GM18870 (cell line): Measurements from ENCODE around the gene RARB.

ENCODE experiments used
- ATAC-seq: cut with Tn5 transposase; IDR thresholded peaks from one replicate; pipeline ENCODE4 v1.9.1; 2021; ENCODE audit warnings: moderate library complexity; ENCODE audit not compliant: unreplicated experiment

The RARB gene

GRCh38 chr3:25542492-25543039, 114.5 kb downstream of the RARB start:
- ATAC-seq: no peak

- ATAC-seq: no peak
Observed at GRCh38 chr3:25547103-25547502, 119.0 kb downstream of the RARB start.

- no peak for ATAC-seq
Observed at GRCh38 chr3:25547943-25548674, 120.0 kb downstream of the RARB start.

GRCh38 chr3:25548836-25549235, 120.8 kb downstream of the RARB start:
- no peak for ATAC-seq

GRCh38 chr3:25552251-25552650, 124.2 kb downstream of the RARB start:
- ATAC-seq: no peak

GRCh38 chr3:25554376-25554775, 126.3 kb downstream of the RARB start:
- ATAC-seq: no peak

- ATAC-seq: no peak
Observed at GRCh38 chr3:25555695-25556437, 127.8 kb downstream of the RARB start.

GRCh38 chr3:25556447-25556846, 128.4 kb downstream of the RARB start:
- ATAC-seq: no peak

GRCh38 chr3:25557694-25558093, 129.6 kb downstream of the RARB start:
- ATAC-seq: no peak

- no peak for ATAC-seq
Observed at GRCh38 chr3:25558121-25558520, 130.1 kb downstream of the RARB start.

- no peak for ATAC-seq
Observed at GRCh38 chr3:25558796-25559195, 130.7 kb downstream of the RARB start.

GRCh38 chr3:25563601-25564000, 135.5 kb downstream of the RARB start:
- no peak for ATAC-seq

- no peak for ATAC-seq
Observed at GRCh38 chr3:25564075-25564474, 136.0 kb downstream of the RARB start.

- ATAC-seq: no peak
Observed at GRCh38 chr3:25565807-25566206, 137.7 kb downstream of the RARB start.

- no peak for ATAC-seq
Observed at GRCh38 chr3:25566358-25566920, 138.4 kb downstream of the RARB start.

GRCh38 chr3:25567388-25567787, 139.3 kb downstream of the RARB start:
- no peak for ATAC-seq

- ATAC-seq: no peak
Observed at GRCh38 chr3:25567806-25568524, 139.9 kb downstream of the RARB start.

GRCh38 chr3:25568525-25569078, 140.5 kb downstream of the RARB start:
- ATAC-seq: no peak

- ATAC-seq: no peak
Observed at GRCh38 chr3:25571285-25571684, 143.2 kb downstream of the RARB start.

- ATAC-seq: no peak
Observed at GRCh38 chr3:25572336-25572735, 144.3 kb downstream of the RARB start.

GRCh38 chr3:25572919-25573385, 144.9 kb downstream of the RARB start:
- ATAC-seq: no peak
